Smooth muscle cell (in vitro differentiated cells): ENCODE results near the gene TRIM27. TPM values are rescaled to one million over a fixed set of nuclear protein-coding genes. Genes with fewer than 3 reads are reported as not detected.
"Not testable (repeated sequence)": the region's sequence is repeated elsewhere in the genome, so short reads cannot be mapped to it uniquely, and the experiment has no call there.

ENCODE experiments used
- DNase-seq: peaks from one replicate; lab custom pipeline; 2025; ENCODE audit not compliant: unreplicated experiment; lab: John Stamatoyannopoulos, UW
- H2AFZ ChIP-seq: fragments of 200-600 bp; sonication (generic); 2 replicates; pipeline ENCODE4 v1.6.0; 2016; ENCODE audit warnings: antibody characterized with exemption, low read depth, mild to moderate bottlenecking
- H3F3A ChIP-seq: fragments of 200-600 bp; sonication (generic); 2 replicates; pipeline ENCODE4 v1.6.0; 2017; ENCODE audit warnings: antibody characterized with exemption, low read depth
- H3K27ac ChIP-seq: fragments of 200-600 bp; sonication (generic); 2 replicates; pipeline ENCODE4 v1.5.1; 2016; ENCODE audit warnings: low read depth, mild to moderate bottlenecking
- H3K27me3 ChIP-seq: fragments of 200-600 bp; sonication (generic); 2 replicates; pipeline ENCODE4 v1.6.1; 2016; ENCODE audit warnings: low read depth, mild to moderate bottlenecking
- H3K36me3 ChIP-seq: fragments of 200-600 bp; sonication (generic); 2 replicates; pipeline ENCODE4 v1.5.1; 2016; ENCODE audit warnings: low read depth
- H3K4me1 ChIP-seq: fragments of 200-600 bp; sonication (generic); 2 replicates; pipeline ENCODE4 v1.5.1; 2016; ENCODE audit warnings: low read depth
- H3K4me2 ChIP-seq: fragments of 200-600 bp; sonication (generic); 2 replicates; pipeline ENCODE4 v1.6.0; 2016; ENCODE audit warnings: mild to moderate bottlenecking
- H3K4me3 ChIP-seq: fragments of 200-600 bp; sonication (generic); 2 replicates; pipeline ENCODE4 v1.5.1; 2016; ENCODE audit warnings: mild to moderate bottlenecking
- H3K79me2 ChIP-seq: fragments of 200-600 bp; sonication (generic); 2 replicates; pipeline ENCODE4 v1.6.0; 2016; ENCODE audit warnings: low read depth, mild to moderate bottlenecking
- H3K9ac ChIP-seq: fragments of 200-600 bp; sonication (generic); 2 replicates; pipeline ENCODE4 v1.6.0; 2016; ENCODE audit warnings: low read depth
- H3K9me3 ChIP-seq: fragments of 200-600 bp; sonication (generic); replicated peaks from 2 replicates; pipeline ENCODE4 v1.5.1; 2016; ENCODE audit warnings: low read depth
- H4K20me1 ChIP-seq: fragments of 200-600 bp; sonication (generic); 2 replicates; pipeline ENCODE4 v1.6.0; 2016; ENCODE audit warnings: low read depth
- CTCF ChIP-seq: fragments of 200-600 bp; sonication (generic); IDR thresholded peaks from 2 replicates; pipeline ENCODE4 v1.5.1; 2017; ENCODE audit warnings: borderline replicate concordance, mild to moderate bottlenecking, antibody characterized with exemption; ENCODE audit not compliant: insufficient read depth, poor library complexity, severe bottlenecking
- WGBS: methylation state at CpG from one replicate; pipeline ENCODE4 v1.1.7; 2016; ENCODE audit warnings: low lambda C conversion rate; 5-methylcytosine and 5-hydroxymethylcytosine counted together
- polyA plus RNA-seq: library from polyadenylated mRNA; unstranded; fragments of >200 nt; fragmentation: Nextera tagmentation; extraction: Ambion mirVana; gene quantifications from 2 replicates; pipeline ENCODE4 v1.2.1, GENCODE V29; 2016
- total RNA-seq: library from RNA; depleted of rRNA; stranded (reverse); fragments of >200 nt; gene quantifications from 2 replicates; pipeline ENCODE4 v1.2.3, GENCODE V29; 2014

Gene TRIM27
- total and polyA plus RNA-seq, 2 experiments from 2014 or later: 62.0 to 63.8 TPM

- Histone ChIP-seq H4K20me1 (no peaks in the 10 kb centered on the region), H3F3A (no peaks in the 10 kb centered on the region), H3K79me2 (no peaks in the 10 kb centered on the region), H3K9me3 (no peaks in the 10 kb centered on the region), H3K4me1 (no peaks in the 10 kb centered on the region), H3K36me3 (no peaks in the 10 kb centered on the region), H3K4me3 (no peak overlapping the region), H2AFZ (no peak overlapping the region), H3K27ac (no peak overlapping the region), H3K27me3 (no peaks in the 10 kb centered on the region), H3K4me2 (no peak overlapping the region), H3K9ac (no peak overlapping the region)
- TF ChIP-seq CTCF: no peak
- 91% methylated on average over 2 of the region's 2 CpGs for WGBS
- no peak for DNase-seq
Measured at GRCh38 chr6:28965706-28966105, 41.9 kb upstream of the TRIM27 start.

- Histone ChIP-seq H3K9me3 (no peaks in the 10 kb centered on the region), H3K27ac (no peak overlapping the region), H4K20me1 (no peaks in the 10 kb centered on the region), H3K27me3 (no peaks in the 10 kb centered on the region), H3F3A (no peaks in the 10 kb centered on the region), H3K9ac (no peak overlapping the region), H3K4me1 (no peaks in the 10 kb centered on the region), H3K36me3 (no peaks in the 10 kb centered on the region), H3K4me3 (no peak overlapping the region), H2AFZ (no peak overlapping the region), H3K4me2 (no peak overlapping the region), H3K79me2 (no peaks in the 10 kb centered on the region)
- no peak for TF ChIP-seq CTCF
- WGBS: 94% methylated on average over 4 of the region's 4 CpGs
- DNase-seq: no peak
Measured at GRCh38 chr6:28960846-28961500, 37.2 kb upstream of the TRIM27 start.

GRCh38 chr6:28958561-28959243, 34.9 kb upstream of the TRIM27 start:
- H3K9me3 ChIP-seq, H3K4me3 ChIP-seq, H3K4me1 ChIP-seq, DNase-seq, H4K20me1 ChIP-seq, H3K27me3 ChIP-seq, H3K9ac ChIP-seq, H3F3A ChIP-seq, H2AFZ ChIP-seq, H3K27ac ChIP-seq, H3K4me2 ChIP-seq, H3K79me2 ChIP-seq, H3K36me3 ChIP-seq: not testable (repeated sequence)
- 89% methylated on average over 13 of the region's 13 CpGs for WGBS

GRCh38 chr6:28957795-28958314, 34.1 kb upstream of the TRIM27 start:
- DNase-seq, H3K36me3 ChIP-seq, H4K20me1 ChIP-seq, H3K9ac ChIP-seq, H3K9me3 ChIP-seq, H2AFZ ChIP-seq, H3K4me3 ChIP-seq, H3F3A ChIP-seq, H3K79me2 ChIP-seq, H3K27ac ChIP-seq, H3K27me3 ChIP-seq, H3K4me2 ChIP-seq, H3K4me1 ChIP-seq: not testable (repeated sequence)
- WGBS: 97% methylated on average over 24 of the region's 24 CpGs
